GM12873 (cell line): ENCODE data around the gene CEP43.

ENCODE experiments used
- TF ChIP-seq, protein P1 (sequence below): IDR thresholded peaks from 2 replicates; pipeline ENCODE4 v1.5.1; 2012; ENCODE audit warnings: low read depth, mild to moderate bottlenecking, moderate library complexity, low read length, control low read depth; ENCODE audit not compliant: insufficient read depth; ENCODE audit errors: missing control alignments

The CEP43 gene, protein sequence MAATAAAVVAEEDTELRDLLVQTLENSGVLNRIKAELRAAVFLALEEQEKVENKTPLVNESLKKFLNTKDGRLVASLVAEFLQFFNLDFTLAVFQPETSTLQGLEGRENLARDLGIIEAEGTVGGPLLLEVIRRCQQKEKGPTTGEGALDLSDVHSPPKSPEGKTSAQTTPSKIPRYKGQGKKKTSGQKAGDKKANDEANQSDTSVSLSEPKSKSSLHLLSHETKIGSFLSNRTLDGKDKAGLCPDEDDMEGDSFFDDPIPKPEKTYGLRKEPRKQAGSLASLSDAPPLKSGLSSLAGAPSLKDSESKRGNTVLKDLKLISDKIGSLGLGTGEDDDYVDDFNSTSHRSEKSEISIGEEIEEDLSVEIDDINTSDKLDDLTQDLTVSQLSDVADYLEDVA

DNA sequence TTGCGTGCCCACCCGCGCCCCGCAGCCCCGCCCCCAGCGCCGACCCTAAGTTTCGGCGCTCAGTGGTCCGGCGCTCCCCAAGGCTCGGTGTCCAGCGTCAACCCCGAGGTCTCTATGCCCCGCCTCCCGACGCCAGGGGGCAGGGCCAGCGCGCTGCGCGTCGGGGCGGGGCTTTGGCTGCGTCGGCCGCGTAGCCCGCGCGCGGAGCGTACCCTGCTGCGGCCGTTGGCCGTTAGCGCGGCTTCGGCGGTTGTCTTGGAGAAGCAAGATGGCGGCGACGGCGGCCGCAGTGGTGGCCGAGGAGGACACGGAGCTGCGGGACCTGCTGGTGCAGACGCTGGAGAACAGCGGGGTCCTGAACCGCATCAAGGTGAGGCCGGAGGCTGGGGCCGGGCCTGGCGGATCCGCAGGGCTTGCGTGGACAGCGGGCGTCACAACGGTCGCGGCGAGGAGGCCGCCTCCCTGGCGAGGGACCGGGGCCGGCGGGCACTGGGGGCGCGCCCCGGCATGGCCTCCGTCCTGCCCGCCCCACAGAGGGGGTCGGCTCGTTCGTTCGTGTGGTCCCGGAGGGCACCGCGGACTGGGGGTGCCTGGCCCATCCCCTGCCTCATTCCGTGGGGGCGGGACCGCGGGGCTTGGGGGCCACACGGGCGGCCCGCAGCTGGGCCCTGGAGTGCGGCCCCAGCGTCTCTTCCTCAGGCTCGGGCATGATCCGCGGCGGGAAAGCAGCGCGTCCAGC, at the start of gene CEP43:
CEP43 (plus strand) TSS at position 253 of the 739 bp plus-strand sequence; CDS start at position 269, 16 bp downstream.
- TF ChIP-seq, protein P1, sequence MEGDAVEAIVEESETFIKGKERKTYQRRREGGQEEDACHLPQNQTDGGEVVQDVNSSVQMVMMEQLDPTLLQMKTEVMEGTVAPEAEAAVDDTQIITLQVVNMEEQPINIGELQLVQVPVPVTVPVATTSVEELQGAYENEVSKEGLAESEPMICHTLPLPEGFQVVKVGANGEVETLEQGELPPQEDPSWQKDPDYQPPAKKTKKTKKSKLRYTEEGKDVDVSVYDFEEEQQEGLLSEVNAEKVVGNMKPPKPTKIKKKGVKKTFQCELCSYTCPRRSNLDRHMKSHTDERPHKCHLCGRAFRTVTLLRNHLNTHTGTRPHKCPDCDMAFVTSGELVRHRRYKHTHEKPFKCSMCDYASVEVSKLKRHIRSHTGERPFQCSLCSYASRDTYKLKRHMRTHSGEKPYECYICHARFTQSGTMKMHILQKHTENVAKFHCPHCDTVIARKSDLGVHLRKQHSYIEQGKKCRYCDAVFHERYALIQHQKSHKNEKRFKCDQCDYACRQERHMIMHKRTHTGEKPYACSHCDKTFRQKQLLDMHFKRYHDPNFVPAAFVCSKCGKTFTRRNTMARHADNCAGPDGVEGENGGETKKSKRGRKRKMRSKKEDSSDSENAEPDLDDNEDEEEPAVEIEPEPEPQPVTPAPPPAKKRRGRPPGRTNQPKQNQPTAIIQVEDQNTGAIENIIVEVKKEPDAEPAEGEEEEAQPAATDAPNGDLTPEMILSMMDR: no peak

DNA sequence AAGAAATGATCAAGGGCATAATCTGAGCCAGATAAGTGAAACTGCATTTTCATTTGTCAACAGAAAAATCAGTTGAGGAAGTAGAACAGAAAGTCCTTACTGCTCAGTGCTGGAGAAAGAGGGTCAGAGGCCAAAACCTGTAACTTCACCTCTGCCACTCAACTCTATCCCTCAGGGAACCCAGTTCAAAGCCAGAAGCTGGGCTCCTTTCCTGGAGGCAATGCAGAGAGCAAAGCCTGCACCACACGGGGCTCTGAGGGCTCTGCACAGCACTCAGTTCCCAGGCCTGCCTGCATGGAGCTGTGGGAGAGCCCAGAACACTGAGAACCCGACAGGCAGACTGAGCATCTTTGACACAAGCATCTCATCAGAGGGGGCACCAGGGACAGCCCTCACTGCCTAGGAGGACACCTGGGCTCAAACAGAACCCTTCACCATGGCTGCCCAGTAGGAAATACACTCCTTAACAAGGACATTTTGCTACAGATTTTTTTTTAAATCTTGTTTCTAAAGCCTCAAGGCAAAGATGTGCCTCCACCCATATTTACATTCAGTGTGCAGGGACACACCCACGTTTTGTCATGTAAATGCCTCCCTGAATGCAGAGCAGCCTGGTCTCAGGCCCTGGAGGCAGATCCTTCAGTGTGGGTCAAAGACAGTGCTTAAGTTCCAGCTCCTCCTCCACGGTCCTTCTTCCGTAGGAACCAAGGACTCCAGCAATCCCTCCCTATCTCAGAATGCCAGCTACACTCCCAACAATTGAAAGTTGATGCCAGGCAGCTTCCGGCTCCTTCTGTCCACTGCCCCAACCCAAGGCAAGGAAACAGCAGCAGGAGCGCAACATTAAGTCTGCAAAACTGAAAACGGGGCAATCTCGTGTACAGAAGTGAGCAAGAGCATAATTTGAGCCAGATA, 49.4 kb upstream of the CEP43 start:
- TF ChIP-seq, protein P1: peak; percentile 6

DNA sequence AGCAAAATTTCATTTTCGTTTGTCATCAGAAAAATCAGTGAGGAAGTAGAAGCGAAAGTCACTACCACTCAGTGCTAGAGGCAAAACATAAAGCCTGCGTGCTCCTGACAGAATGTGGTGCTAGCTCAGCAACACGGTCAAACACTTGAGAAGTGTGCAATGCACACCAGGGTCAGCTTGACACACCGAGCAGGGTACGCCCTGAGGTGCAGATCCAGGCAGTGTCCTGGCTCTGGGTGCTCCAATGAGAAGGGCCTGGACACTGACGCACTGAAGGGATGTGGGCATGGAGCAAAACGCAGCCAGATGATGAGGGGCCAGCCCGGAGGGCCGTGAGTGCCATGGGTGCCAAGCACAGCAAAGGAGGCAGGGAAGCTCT, 48.8 kb upstream of the CEP43 start:
- TF ChIP-seq, protein P1: no peak

DNA sequence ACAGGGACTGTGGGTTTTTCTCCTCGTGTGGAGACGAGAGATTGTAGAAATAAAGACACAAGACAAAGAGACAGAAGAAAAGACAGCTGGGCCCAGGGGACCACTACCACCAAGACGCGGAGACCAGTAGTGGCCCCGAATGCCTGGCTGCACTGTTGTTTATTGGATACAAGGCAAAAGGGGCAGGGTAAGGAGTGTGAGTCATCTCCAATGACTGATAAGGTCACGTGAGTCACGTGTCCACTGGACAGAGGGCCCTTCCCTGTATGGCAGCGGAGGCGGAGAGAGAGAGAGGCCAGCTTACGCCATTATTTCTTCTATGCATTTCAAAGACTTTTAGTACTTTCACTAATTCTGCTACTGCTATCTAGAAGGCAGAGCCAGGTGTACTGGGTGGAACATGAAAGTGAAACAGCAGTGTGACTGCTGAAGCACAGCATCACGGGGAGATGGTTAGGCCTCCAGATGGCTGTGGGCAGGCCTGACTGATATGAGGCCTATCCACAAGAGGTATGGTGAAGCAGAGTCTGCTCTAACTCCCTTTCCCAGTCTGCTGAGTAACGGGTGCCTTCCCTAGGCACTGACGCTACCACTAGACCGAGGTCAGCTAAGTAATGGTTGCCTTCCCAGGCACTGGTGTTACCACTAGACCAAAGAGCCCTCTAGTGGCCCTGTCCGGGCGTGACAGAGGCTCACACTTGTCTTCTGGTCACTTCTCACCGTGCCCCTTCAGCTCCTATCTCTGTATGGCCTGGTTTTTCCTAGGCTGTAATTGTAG, 48.1 kb upstream of the CEP43 start:
- TF ChIP-seq, protein P1: peak; percentile 78

DNA sequence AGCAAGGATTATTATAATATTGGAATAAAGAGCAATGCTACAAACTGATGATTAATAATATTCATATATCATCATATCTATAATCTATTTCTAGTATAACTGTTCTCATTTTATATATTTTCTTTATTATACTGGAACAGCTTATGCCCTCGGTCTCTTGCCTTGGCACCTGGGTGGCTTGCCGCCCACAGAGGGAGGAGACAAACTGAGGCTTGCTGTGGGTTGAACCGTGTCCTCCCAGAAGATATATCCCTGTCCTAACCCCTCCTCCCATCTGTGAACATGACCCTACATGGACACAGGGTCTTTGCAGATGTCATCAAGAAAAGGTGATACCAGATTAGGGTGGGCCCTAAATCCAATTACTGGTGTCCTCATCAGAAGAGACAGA, 47.5 kb upstream of the CEP43 start:
- TF ChIP-seq, protein P1: no peak

DNA sequence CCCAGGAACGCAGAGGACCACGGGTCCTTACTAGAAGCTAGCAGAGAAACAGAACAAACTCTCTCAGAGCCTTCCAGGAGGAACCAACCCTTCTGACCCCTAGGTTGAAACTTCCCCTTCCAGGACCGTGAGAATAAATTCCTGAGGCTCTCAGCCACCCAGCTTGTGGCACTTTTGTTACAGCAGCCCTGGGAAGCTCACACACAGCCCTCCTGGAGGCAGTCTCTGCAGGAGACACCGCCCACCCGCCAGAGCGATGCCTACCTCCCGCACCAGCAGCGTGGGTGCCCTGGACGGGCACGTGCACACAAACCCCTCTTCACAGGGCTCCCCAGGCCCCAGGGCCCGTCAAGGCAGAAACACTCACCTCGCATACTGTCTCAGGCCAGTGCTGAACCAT, 47.1 kb upstream of the CEP43 start:
- TF ChIP-seq, protein P1: no peak
